ENCODE measurements around the gene SF3B6.
A peak's percentile ranks its signal among the peaks of the same experiment; 100 is the strongest.
"Not testable (repeated sequence)": the region's sequence is repeated elsewhere in the genome, so short reads cannot be mapped to it uniquely, and the experiment has no call there.

The SF3B6 gene

DNA sequence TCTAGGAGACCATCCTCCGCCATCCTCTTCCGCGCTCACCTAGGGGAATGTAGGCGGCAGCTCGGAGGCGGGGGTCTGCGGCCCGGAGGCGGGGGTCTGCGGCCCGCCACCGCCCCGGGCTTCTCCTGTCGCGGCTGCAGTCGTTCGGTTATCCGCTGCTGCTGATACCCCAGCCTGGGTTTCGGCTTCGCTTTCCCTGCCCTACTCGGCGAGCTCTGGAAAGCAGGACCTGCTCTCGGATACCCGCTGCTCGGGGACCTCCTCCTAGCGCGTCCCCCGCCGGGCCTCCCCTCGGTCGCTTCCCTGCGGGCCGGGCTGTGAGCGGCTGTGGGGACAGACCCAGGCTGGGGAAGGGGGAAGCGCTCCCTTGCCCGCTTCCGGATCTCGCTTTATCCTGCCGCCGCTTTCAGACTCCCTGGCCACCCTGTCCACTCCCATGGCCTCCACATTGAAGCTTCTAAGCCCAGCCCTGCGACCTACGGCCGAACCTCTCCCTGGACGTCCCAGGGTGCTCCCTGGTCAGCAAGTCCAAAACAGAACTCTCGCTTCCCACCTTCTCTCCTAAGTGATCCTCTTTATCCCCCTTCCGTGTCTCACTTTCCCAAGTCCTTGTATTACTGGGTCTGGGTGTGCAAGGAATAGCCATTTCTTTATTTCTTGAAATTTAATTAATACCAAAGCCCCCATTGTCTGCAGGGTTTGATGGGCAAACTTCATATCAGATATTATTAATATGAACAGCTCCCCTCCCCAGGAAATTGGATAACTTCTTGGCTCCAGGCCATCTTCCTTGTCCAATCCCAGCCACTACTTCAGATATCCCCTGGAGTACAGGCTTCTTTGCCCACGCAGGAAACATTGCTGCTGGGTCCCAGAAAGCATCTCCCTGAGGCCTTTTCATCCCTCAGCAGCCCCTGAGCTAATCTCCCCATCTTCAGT lies 25.8 kb downstream of the SF3B6 start:
- no peak for DNase-seq

GRCh38 chr2:24049485-24050021 lies 26.6 kb downstream of the SF3B6 start, which contains the start of gene FKBP1B:
FKBP1B (plus strand) TSS chr2:24049741; CDS start chr2:24049850, 109 bp downstream.
- DNase-seq: peak; percentile 9

DNA sequence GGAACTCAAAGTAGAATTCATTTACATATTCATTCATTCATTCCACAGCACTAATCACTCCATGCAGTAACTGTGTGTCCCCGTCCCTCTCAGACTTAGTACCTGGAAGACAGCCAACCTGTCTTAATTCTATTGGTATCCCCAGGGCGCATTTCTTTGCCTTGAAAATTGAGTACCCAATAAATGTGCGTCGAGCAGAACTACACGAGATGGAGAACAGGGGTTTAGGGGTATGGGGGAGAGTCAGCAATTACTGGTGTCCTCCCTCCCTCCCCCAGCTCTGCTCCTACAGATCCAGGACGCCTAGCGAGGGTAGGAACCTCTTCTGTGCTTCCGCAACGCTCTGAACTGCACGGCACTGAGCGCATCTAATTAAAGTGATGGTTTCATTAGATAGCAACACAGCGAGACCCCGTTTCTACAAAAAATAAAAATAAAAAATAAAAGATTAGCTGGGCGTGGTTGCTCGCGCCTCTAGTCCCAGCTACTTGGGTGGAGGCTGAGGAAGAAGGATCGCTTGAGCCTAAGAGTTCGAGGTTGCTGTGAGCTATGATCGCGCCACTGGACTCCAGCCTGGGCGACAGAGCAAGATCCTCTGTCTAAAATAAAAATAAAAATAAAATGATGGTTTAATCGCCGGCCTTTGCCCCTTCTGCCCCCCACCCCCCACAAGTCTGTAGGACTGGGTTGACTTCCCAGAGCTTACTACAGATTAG lies 27.2 kb downstream of the SF3B6 start:
- DNase-seq: peak; percentile 30

GRCh38 chr2:24047703-24048033 lies 28.5 kb downstream of the SF3B6 start:
- no peak for DNase-seq

DNA sequence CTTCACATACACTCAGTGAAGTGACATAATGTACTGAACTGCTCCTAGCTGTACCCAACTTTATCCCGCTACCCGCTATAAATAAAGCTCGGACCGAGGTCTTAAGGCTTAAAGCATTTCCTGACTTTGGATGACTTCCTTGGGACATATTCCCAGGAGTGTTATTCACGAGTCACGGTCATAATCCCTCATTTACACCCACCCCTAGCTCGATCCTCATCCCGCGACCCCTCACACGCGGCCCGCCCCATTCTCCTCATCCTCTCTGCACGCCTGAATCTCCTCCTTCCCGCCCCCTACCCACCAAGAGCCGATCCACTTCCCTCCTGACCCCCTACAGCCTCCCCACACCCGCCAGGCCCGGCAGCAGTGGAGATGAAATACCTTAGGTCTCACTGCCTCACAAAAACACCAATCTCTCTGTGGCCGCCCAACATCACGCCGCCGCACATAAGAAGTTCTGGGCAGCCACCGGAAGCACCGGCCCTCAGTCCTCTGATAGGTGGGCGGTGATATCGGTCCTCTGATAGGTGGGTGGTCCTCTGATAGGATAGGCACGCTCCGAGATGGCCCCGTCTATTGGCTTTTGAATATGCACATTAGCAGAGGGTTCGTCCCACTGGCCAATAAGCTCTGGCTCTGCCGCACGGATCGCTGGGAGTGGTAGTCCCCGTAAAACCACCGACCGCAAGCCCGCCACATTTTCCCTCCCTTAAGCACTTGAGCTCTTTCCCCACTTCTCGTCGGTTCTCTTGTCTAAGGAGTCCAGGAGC lies 29.0 kb downstream of the SF3B6 start, which contains the start of gene WDCP:
Gene WDCP (minus strand): TSS at position 462 of the 773 bp plus-strand sequence. CDS start 7,897 bp downstream, outside the sequence.
- peak; percentile 94 for DNase-seq

DNA sequence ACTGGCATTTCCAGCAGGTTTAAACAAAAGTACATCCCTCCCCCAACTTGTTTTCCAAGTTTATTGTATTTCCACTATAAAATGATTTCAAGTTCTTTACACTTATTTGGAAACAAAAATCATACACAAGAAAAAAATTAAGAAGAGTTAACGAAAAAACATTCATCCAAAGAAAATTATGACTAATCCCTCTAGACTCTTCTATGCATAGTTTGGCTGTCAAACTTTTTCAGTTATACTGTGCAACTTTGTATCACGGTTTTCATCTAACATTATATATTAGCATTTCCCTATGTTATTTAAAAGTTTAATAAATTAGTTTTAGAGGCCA lies 29.6 kb downstream of the SF3B6 start:
- no peak for DNase-seq

DNA sequence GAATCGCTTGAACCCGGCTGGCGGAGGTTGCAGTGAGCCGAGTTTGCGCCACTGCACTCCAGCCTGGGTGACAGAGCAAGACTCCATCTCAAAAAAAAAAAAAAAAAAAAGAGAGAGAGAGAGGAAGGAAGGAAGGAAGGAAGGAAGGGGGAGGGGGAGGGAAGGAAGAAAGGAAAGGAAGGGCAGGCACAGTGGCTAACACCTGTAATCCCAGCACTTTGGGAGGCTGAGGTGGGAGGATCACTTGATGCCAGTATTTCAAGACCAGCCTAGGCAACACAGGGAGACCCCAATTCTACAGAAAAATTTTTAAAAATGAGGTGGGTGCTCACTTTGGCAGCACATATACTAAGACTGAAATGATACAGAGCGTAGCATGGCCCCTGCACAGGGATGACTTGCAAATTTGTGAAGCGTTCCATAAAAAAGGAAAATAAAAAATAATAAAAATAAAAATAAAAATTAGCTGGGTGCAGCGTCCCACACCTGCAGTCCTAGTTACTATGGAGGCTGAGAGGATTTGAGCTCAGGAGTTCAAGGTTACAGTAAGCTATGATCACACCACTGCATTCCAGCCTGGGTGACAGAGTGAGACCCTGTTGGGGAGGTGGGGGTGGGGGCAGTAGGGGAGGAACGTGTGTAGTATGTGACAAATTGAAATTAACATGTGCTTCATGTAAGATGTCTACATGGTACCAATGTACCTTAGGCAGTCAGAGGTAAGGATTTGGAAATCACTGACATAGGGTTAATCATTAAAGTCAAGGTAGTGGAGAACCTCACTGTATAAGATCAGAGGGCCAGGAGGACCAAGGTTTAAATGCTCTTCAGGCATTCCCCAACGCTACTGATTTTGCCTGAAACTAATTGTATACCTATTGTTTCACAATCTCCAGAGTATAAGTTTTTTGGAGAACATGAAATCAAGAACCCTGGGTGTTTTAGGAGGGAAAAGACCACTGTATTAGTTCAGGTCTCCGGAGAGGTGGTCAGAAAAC lies 30.3 kb downstream of the SF3B6 start:
- no peak for DNase-seq

- not testable (repeated sequence) for DNase-seq
Measured at GRCh38 chr2:24043133-24043532, 33.0 kb downstream of the SF3B6 start.

- no peak for DNase-seq
Measured at GRCh38 chr2:24040511-24040910, 35.6 kb downstream of the SF3B6 start.

- DNase-seq: no peak
Measured at GRCh38 chr2:24038786-24039499, 37.2 kb downstream of the SF3B6 start.

- no peak for DNase-seq
Measured at GRCh38 chr2:24026233-24026632, 49.9 kb downstream of the SF3B6 start.

DNA sequence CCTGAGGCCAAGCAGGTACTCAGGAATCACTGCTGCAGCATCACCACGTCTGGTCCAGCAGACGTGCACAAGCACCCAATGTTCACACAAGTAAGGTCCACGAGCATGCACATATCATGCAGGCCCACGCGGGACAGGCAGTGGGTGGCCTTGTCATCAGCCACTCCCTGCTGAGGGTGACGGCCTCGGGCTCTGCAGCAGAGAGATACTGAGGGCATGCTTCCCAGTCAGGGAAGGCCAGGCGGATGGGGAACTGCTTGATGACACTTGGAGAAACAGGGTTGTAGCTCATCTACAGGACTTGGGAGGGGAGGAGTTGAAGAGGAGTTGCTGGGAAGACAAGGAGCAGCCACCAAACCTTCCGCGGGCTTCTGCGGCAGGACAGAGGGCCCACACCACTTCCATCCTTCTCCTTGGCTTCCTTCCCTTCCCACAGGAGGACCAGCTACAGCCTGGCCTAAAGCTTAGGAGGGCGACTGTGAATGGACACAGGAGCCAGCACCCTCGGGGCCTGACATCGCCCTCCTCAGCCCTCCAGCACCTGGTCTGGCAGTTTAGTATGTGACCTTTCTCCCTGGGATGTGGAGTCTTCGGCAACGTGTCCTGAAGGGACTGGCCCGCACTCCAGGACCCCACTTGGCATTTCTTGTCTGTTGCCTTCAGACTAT lies 51.0 kb downstream of the SF3B6 start:
- DNase-seq: no peak

DNA sequence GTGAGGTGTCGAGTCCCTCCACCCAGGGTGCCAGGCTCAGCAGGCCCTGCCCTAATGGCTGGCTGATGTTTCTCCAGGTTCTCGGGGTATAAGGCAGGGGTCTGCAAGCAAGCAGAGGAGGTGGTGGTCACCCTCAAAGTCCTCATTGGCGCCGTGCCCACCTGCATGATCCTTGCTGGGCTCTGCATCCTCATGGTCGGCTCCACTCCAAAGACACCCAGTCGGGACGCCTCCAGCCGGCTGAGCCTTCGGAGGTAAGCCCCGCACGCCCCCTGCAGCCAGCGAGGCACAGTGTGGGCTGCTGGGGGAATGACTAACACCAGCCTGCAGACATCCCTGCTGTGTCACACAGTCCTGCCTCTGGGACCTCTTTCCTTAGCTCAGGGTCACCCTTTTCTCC lies 52.1 kb downstream of the SF3B6 start:
- DNase-seq: no peak

GRCh38 chr2:24022975-24023575 lies 53.1 kb downstream of the SF3B6 start:
- DNase-seq: no peak

- no peak for DNase-seq
Measured at GRCh38 chr2:24022324-24022974, 53.7 kb downstream of the SF3B6 start.

DNA sequence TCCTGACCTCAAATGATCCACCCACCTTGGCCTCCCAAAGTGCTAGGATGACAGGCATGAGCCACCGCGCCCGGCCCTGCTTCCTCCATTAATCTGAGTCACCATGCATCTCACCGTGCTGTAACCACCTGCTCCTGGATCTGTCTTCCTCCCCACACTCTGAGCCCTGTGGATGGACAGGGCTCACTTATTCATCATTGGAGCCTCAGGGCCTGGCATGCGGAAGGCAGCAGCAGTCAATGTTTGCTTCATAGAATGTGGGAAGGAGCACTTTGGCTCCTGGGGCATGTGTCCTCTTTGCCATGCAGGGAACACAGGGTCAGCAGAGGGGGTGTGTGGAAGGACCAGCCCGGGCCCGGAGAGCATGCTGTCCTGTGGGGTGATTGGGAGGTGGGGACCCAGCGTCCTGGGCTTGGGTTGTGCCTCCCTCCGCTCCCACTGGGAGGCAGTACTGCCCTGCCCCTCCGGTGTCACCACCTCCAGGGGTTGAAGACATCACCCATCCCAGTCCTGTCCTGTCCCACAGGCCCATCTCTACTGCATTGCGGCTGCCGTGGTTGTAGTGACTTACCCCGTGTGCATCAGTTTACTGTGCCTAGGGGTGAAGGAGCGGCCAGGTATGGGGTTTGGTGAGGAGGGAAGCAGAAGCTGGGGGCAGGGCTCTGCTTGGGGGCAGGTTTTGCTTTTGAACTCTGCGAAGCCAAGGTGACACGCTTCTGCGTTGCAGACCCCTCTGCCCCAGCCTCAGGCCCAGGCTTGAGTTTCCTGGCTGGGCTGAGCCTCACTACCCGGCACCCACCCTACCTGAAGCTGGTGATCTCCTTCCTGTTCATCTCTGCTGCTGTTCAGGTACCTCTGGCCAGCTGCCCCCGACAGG lies 54.8 kb downstream of the SF3B6 start:
- no peak for DNase-seq

- DNase-seq: no peak
Measured at GRCh38 chr2:24020244-24020643, 55.9 kb downstream of the SF3B6 start.

- DNase-seq: no peak
Measured at GRCh38 chr2:24019729-24020128, 56.4 kb downstream of the SF3B6 start.

All from NCI-H1092 treated with DMSO at 0.1 percent for 48 hours (cell line).